ENCODE measurements around the gene UBN1. TPM values are rescaled to one million over a fixed set of nuclear protein-coding genes. Genes with fewer than 3 reads are reported as not detected.

Gene UBN1
- total and polyA plus RNA-seq, 2 donors (not counting 3 experiments of a cell fraction or from before 2014, with no cell fraction given): 26.0 to 44.8 TPM

DNA sequence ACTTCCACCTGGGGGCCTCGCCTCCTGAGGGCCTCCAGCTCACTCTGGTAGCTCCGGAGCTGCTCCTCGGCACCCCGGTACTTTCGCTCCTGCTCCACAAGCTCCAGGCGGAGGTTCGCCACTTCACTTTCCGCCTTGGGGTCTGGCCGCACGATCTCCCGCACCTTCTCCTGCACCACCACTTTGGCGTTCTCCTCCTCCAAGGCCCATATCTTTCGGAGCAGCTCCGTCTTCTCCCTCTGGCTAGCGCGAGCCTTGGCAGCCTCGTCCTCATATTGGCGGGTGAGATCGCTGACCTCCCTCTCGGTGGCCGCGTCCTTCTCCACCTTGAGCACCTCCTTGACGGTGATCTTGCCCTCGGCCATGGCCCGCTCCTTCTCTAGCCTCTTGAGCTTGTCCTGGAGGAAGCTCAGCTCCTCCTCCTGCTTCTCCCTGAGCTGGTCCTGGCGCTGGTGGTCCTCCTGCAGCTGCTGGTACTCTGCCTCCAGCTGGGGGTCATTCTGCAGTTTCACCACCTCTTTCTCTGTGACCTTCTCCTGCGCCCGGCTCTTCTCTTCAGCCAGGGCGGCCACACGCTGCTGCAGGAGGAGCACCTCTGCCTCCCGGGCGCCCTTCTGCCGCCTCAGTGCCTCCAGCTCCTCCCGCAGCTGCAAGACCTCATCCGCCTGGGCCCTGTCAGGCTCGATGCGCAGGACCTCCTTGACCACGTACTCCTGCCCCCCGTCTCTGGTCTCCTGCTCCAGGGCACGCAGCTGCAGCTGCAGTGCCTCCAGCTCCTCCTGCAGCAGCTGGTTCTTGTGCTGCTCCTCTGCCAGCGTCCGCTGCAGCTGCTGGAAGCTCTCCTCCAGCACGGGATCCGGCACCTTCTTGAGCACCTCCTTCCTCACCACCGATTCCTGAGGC, 37.9 kb downstream of the UBN1 start:
- no peak for DNase-seq (ENCODE audit: low read depth, low spot score)
- H3K9ac ChIP-seq (replicated peaks; ENCODE audit: extremely low read depth, insufficient read depth, low read length): no peak overlapping the region
- no peak overlapping the region for H3K4me3 ChIP-seq (replicated peaks in 1 of 3; ENCODE audit: insufficient read depth in 1 of 3, low read depth in 1 of 3, low read length in 3 of 3)
- no TSS peak for BruUV-seq (replicated peaks)
- no peaks in the 10 kb centered on the region for H4K20me1 ChIP-seq (replicated peaks; ENCODE audit: control insufficient read depth, extremely low read depth, insufficient read depth, low read length)
- dilution Hi-C loops (cut with MboI; ENCODE audit: extremely low pct_ligation_motif_present, low sequenced_read_pairs): no loop called here
- no peak overlapping the region for H2AFZ ChIP-seq (ENCODE audit: low read depth, low read length)
- H3K9me1 ChIP-seq (replicated peaks; ENCODE audit: control insufficient read depth, extremely low read depth, insufficient read depth, low read length): no peaks in the 10 kb centered on the region
- FAIRE-seq: no peak
- TF ChIP-seq MYC (IDR thresholded peaks at IDR 0.05; ENCODE audit: low read depth, low read length) (no peak), EZH2 (IDR thresholded peaks at IDR 0.05; ENCODE audit: borderline replicate concordance, low read depth, low read length, severe bottlenecking) (no peak), POLR2A (IDR thresholded peaks at IDR 0.05; ENCODE audit: low read depth, low read length) (no peak), JUN (IDR thresholded peaks at IDR 0.05; ENCODE audit: borderline replicate concordance, insufficient read depth, insufficient read length, low read depth) (no peak), FOS (IDR thresholded peaks at IDR 0.05; ENCODE audit: borderline replicate concordance, insufficient read depth, low read length) (no peak), GATA2 (IDR thresholded peaks at IDR 0.05; ENCODE audit: insufficient read depth, insufficient read length, low read depth, low read length) (no peak), POLR2AphosphoS5 (IDR thresholded peaks at IDR 0.05; ENCODE audit: insufficient read depth, low read depth, low read length) (no peak)
- TF ChIP-seq, protein P1, sequence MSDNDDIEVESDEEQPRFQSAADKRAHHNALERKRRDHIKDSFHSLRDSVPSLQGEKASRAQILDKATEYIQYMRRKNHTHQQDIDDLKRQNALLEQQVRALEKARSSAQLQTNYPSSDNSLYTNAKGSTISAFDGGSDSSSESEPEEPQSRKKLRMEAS (IDR thresholded peaks at IDR 0.05; ENCODE audit: insufficient read depth, insufficient read length): no peak
- TF ChIP-seq, protein P2, sequence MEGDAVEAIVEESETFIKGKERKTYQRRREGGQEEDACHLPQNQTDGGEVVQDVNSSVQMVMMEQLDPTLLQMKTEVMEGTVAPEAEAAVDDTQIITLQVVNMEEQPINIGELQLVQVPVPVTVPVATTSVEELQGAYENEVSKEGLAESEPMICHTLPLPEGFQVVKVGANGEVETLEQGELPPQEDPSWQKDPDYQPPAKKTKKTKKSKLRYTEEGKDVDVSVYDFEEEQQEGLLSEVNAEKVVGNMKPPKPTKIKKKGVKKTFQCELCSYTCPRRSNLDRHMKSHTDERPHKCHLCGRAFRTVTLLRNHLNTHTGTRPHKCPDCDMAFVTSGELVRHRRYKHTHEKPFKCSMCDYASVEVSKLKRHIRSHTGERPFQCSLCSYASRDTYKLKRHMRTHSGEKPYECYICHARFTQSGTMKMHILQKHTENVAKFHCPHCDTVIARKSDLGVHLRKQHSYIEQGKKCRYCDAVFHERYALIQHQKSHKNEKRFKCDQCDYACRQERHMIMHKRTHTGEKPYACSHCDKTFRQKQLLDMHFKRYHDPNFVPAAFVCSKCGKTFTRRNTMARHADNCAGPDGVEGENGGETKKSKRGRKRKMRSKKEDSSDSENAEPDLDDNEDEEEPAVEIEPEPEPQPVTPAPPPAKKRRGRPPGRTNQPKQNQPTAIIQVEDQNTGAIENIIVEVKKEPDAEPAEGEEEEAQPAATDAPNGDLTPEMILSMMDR (IDR thresholded peaks at IDR 0.05; ENCODE audit: extremely low read depth in 1 of 2, insufficient read depth in 1 of 2, low read depth in 1 of 2, low read length in 2 of 2): no peak
- ChIA-PET CTCF (interaction anchor here (0.5 to 1.3 kb wide), 3 partner anchors 8 to 125 kb away, joined by 3 to 6 read pairs (median 3); no protein-coding TSS in a partner anchor), POLR2A (no interaction called here)
- H3K79me2 ChIP-seq (ENCODE audit: control insufficient read depth, insufficient read depth, low read length): no peaks in the 10 kb centered on the region
- H3K4me2 ChIP-seq (ENCODE audit: insufficient read depth, low read length): no peak overlapping the region
- H3K9me3 ChIP-seq (replicated peaks; ENCODE audit: control insufficient read depth, insufficient read depth, low read length): no peaks in the 10 kb centered on the region
- peaks cover 15 to 49% of the 10 kb centered on the region in 2 experiments for H3K36me3 ChIP-seq (ENCODE audit: control insufficient read depth in 2 of 2, extremely low read depth in 1 of 2, insufficient read depth in 2 of 2, low read length in 2 of 2)
- intact Hi-C loops (cut with micrococcal nuclease): no loop called here
- no peaks in the 10 kb centered on the region for H3K27me3 ChIP-seq (ENCODE audit: control insufficient read depth in 2 of 2, insufficient read depth in 2 of 2, low read length in 2 of 2)
- no peak overlapping the region for H3K27ac ChIP-seq (ENCODE audit: insufficient read depth, low read depth, low read length)
- H3K4me1 ChIP-seq (ENCODE audit: control insufficient read depth, extremely low read depth, insufficient read depth, low read length): no peaks in the 10 kb centered on the region

All from endothelial cell of umbilical vein (primary cell).